HL-60 (cell line): ENCODE measurements around the gene OR52N2.

Experiments
- DNase-seq, 2 experiments: peaks; one replicate each; pipeline ENCODE4 v3.0.0-alpha.2; 2010 to 2020; ENCODE audit warnings: low read depth in 1 of 2, low spot score in 1 of 2
- H3K27ac ChIP-seq: fragments of 250-450 bp; sonication (Bioruptor Pico); replicated peaks from 2 replicates; pipeline ENCODE4 v1.5.1; 2020; ENCODE audit warnings: mild to moderate bottlenecking, moderate library complexity
- H3K27me3 ChIP-seq: fragments of 250-450 bp; sonication (Bioruptor Pico); 2 replicates; pipeline ENCODE4 v1.5.1; 2021; ENCODE audit warnings: mild to moderate bottlenecking, moderate library complexity; ENCODE audit not compliant: insufficient read depth, poor library complexity, severe bottlenecking
- H3K4me3 ChIP-seq: replicated peaks from 2 replicates; pipeline ENCODE4 v1.5.1; 2011; ENCODE audit warnings: mild to moderate bottlenecking, control low read depth, low read length; ENCODE audit not compliant: insufficient read depth
- GABPA ChIP-seq: IDR thresholded peaks from 2 replicates; pipeline ENCODE4 v1.6.1; 2012; ENCODE audit warnings: low read depth
- POLR2AphosphoS5 ChIP-seq: IDR thresholded peaks from 2 replicates; pipeline ENCODE4 v1.6.1; 2012; ENCODE audit warnings: low read depth
- SPI1 ChIP-seq: IDR thresholded peaks from 2 replicates; pipeline ENCODE4 v1.6.1; 2012; ENCODE audit warnings: low read depth, mild to moderate bottlenecking, borderline replicate concordance
- TF ChIP-seq, protein P1 (sequence below): IDR thresholded peaks from one replicate; pipeline ENCODE4 v1.5.1; 2011; ENCODE audit warnings: low read length, control low read depth, inconsistent platforms; ENCODE audit not compliant: insufficient read depth
- TF ChIP-seq, protein P2 (sequence below): IDR thresholded peaks from 2 replicates; pipeline ENCODE4 v1.6.1; 2012; ENCODE audit warnings: low read depth; ENCODE audit not compliant: insufficient replicate concordance

OR52N2 gene

DNA sequence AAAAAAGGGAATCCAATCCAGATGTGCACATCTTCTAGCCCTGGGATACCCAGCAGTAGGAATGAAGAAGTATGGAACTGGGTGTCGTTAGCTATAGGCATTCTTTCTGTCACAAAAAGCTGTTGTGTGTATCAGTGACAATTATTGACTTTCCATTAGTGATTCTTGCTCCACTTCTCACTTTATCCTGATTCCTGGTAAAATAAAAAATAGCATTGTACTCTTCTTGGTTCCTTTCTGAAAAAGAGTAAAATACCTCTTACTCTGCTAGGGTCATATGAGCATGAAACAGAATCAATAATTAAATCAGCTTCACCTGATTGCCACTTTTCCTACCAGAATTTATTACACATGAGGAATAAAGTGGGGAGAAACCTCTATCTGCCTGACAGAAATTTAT is 33.1 kb downstream of the OR52N2 start, which contains the start of gene OR52E6:
Gene OR52E6 (minus strand): TSS at position 101 of the 400 bp plus-strand sequence. CDS start 0 bp downstream, at position 101.
- no peak for TF ChIP-seq POLR2AphosphoS5
- TF ChIP-seq, protein P1, sequence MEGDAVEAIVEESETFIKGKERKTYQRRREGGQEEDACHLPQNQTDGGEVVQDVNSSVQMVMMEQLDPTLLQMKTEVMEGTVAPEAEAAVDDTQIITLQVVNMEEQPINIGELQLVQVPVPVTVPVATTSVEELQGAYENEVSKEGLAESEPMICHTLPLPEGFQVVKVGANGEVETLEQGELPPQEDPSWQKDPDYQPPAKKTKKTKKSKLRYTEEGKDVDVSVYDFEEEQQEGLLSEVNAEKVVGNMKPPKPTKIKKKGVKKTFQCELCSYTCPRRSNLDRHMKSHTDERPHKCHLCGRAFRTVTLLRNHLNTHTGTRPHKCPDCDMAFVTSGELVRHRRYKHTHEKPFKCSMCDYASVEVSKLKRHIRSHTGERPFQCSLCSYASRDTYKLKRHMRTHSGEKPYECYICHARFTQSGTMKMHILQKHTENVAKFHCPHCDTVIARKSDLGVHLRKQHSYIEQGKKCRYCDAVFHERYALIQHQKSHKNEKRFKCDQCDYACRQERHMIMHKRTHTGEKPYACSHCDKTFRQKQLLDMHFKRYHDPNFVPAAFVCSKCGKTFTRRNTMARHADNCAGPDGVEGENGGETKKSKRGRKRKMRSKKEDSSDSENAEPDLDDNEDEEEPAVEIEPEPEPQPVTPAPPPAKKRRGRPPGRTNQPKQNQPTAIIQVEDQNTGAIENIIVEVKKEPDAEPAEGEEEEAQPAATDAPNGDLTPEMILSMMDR = no peak
- TF ChIP-seq, protein P2, sequence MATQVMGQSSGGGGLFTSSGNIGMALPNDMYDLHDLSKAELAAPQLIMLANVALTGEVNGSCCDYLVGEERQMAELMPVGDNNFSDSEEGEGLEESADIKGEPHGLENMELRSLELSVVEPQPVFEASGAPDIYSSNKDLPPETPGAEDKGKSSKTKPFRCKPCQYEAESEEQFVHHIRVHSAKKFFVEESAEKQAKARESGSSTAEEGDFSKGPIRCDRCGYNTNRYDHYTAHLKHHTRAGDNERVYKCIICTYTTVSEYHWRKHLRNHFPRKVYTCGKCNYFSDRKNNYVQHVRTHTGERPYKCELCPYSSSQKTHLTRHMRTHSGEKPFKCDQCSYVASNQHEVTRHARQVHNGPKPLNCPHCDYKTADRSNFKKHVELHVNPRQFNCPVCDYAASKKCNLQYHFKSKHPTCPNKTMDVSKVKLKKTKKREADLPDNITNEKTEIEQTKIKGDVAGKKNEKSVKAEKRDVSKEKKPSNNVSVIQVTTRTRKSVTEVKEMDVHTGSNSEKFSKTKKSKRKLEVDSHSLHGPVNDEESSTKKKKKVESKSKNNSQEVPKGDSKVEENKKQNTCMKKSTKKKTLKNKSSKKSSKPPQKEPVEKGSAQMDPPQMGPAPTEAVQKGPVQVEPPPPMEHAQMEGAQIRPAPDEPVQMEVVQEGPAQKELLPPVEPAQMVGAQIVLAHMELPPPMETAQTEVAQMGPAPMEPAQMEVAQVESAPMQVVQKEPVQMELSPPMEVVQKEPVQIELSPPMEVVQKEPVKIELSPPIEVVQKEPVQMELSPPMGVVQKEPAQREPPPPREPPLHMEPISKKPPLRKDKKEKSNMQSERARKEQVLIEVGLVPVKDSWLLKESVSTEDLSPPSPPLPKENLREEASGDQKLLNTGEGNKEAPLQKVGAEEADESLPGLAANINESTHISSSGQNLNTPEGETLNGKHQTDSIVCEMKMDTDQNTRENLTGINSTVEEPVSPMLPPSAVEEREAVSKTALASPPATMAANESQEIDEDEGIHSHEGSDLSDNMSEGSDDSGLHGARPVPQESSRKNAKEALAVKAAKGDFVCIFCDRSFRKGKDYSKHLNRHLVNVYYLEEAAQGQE = no peak
- no peak for TF ChIP-seq SPI1
- TF ChIP-seq GABPA = no peak
- no peaks in the 10 kb centered on the region for H3K27me3 ChIP-seq
- DNase-seq = no peak
- H3K27ac ChIP-seq = no peak within 1 kb of the TSS
- H3K4me3 ChIP-seq = no peak within 1 kb of the TSS

DNA sequence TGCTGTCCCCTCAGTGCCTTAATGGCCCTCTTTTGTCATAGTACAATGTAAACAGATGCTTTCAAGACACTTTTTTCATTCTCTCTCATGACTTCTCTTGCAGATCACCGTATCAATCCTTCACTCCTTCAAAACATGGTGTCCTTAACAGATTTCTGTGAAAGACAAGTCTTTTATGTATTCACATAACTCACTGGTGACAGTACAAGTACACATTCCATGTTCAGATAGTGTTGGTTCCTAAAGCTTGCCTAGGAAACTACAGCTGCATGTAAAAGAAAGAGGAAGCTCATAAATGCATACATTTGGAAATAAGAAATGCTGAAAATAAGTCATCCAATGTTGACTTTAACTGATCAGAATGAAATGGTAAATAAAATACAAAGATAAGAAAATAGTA is 38.0 kb downstream of the OR52N2 start:
- H3K4me3 ChIP-seq = no peak overlapping the region
- TF ChIP-seq, protein P2 = no peak
- TF ChIP-seq GABPA (no peak), SPI1 (no peak), POLR2AphosphoS5 (no peak)
- TF ChIP-seq, protein P1 = no peak
- DNase-seq = no peak

DNA sequence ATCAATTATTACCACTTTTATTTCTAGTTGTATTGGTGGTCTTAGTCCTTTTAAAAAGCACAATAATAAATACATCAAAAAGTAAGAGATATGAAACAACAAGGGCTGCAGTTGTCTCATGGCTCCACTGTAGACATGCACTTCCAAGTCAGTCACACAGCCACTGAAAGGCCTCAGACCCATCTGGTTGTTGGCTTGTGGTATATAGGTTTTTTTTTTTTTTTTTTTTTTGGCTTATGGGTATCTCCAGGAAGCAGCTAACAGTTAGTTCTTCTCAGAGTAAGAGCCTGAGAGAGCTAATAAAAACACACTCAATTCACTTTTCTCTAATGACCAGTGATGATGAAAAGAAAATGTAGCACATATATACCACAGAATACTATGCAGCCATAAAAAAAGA is 39.0 kb downstream of the OR52N2 start:
- Histone ChIP-seq H3K4me3 (no peak overlapping the region), H3K27ac (no peak overlapping the region), H3K27me3 (no peaks in the 10 kb centered on the region)
- TF ChIP-seq, protein P2 = no peak
- no peak for TF ChIP-seq POLR2AphosphoS5
- DNase-seq = no peak

More for the DNA sequence above, 38.0 kb downstream of the OR52N2 start:
- no peaks in the 10 kb centered on the region for H3K27me3 ChIP-seq
- no peak overlapping the region for H3K27ac ChIP-seq
